Caco-2 (cell line): Measurements from ENCODE around the gene EMC10. TPM values are rescaled to one million over a fixed set of nuclear protein-coding genes. Genes with fewer than 3 reads are reported as not detected.

Source experiments
- BruUV-seq: library from RNA; stranded (reverse); fragments of 400-500 nt; replicated peaks from 2 replicates; lab custom pipeline; 2021; lab: Mats Ljungman, UMichigan
- CTCF ChIA-PET: fragments of 300-600 bp; sonication (Branson Sonifier 250); formaldehyde crosslinking; loops from one replicate; lab custom pipeline; 2022; ENCODE audit warnings: antibody characterized with exemption; lab: Charles Lee
- POLR2A ChIA-PET: fragments of 300-600 bp; sonication (Branson Sonifier 250); formaldehyde crosslinking; loops from one replicate; lab custom pipeline; 2022; ENCODE audit warnings: antibody characterized with exemption; lab: Charles Lee
- DNase-seq, 2 experiments: peaks; one replicate each; pipeline versions ENCODE4 v3.0.0 to v3.0.0-alpha.2; 2020 to 2022
- H3K27me3 ChIP-seq: replicated peaks from 2 replicates; pipeline ENCODE4 v1.6.0; 2011; ENCODE audit warnings: low read length; ENCODE audit not compliant: control insufficient read depth, insufficient read depth
- H3K36me3 ChIP-seq: 2 replicates; pipeline ENCODE4 v1.5.1; 2011; ENCODE audit warnings: low read length; ENCODE audit not compliant: control insufficient read depth, insufficient read depth
- H3K4me1 ChIP-seq: fragments of 250-450 bp; sonication (Bioruptor Pico); 2 replicates; pipeline ENCODE4 v1.5.1; 2020; ENCODE audit warnings: mild to moderate bottlenecking
- H3K4me3 ChIP-seq: 2 replicates; pipeline ENCODE4 v1.5.1; 2011; ENCODE audit warnings: low read depth, mild to moderate bottlenecking, control low read depth, low read length
- H3K9me3 ChIP-seq: fragments of 250-450 bp; sonication (Bioruptor Pico); 2 replicates; pipeline ENCODE4 v1.5.1; 2020; ENCODE audit warnings: mild to moderate bottlenecking, moderate library complexity
- H3K27ac Mint-ChIP-seq: one replicate; pipeline ENCODE4 v1.8.0; 2022; ENCODE audit warnings: mixed read lengths; ENCODE audit not compliant: unreplicated experiment
- H3K27me3 Mint-ChIP-seq: one replicate; pipeline ENCODE4 v1.8.0; 2022; ENCODE audit warnings: mixed read lengths; ENCODE audit not compliant: insufficient read depth, unreplicated experiment
- H3K36me3 Mint-ChIP-seq: one replicate; pipeline ENCODE4 v1.8.0; 2022; ENCODE audit warnings: mild to moderate bottlenecking, mixed read lengths; ENCODE audit not compliant: insufficient read depth, unreplicated experiment
- H3K4me1 Mint-ChIP-seq: one replicate; pipeline ENCODE4 v1.8.0; 2022; ENCODE audit warnings: low read depth, mixed read lengths; ENCODE audit not compliant: unreplicated experiment
- H3K4me3 Mint-ChIP-seq: one replicate; pipeline ENCODE4 v1.8.0; 2022; ENCODE audit warnings: mild to moderate bottlenecking, moderate library complexity, mixed read lengths; ENCODE audit not compliant: unreplicated experiment
- H3K9me3 Mint-ChIP-seq: one replicate; pipeline ENCODE4 v1.8.0; 2022; ENCODE audit warnings: mixed read lengths; ENCODE audit not compliant: unreplicated experiment
- CTCF ChIP-seq, 2 experiments: fragments of 200-600 bp in 1 of 2; IDR thresholded peaks; 1 replicate in 1 of 2; 2 replicates in 1 of 2; pipeline versions ENCODE4 v1.5.1 to v1.8.0; 2011 to 2022; ENCODE audit warnings: antibody characterized with exemption in 1 of 2, control low read depth in 1 of 2, inconsistent platforms in 1 of 2, low read depth in 1 of 2, low read length in 1 of 2, mild to moderate bottlenecking in 1 of 2, moderate library complexity in 1 of 2; ENCODE audit not compliant: insufficient read depth in 1 of 2, severe bottlenecking in 1 of 2, unreplicated experiment in 1 of 2
- intact Hi-C: fragments of 100-400 bp; cut with micrococcal nuclease; formaldehyde crosslinking; loops from one replicate; pipeline ENCODE4 v1.10.0; 2022; ENCODE audit not compliant: unreplicated experiment
- total RNA-seq: library from RNA; stranded (reverse); gene quantifications from 2 replicates; pipeline ENCODE4 v1.2.3, GENCODE V29; 2022

EMC10 gene
- total RNA-seq, 1 experiment from 2014 or later: 42.9 TPM

GRCh38 chr19:50507376-50507775, 31.1 kb downstream of the EMC10 start:
- Histone ChIP-seq H3K4me1 (peaks cover 4% of the 10 kb centered on the region; the same call in 1 of the 2 replicates), H3K36me3 (no peaks in the 10 kb centered on the region), H3K27me3 (no peaks in the 10 kb centered on the region), H3K9me3 (no peaks in the 10 kb centered on the region), H3K4me3 (no peak overlapping the region)
- Mint-ChIP-seq H3K4me1 (peaks cover 7% of the 10 kb centered on the region), H3K27me3 (no peaks in the 10 kb centered on the region), H3K9me3 (no peaks in the 10 kb centered on the region), H3K4me3 (no peak overlapping the region), H3K27ac (no peak overlapping the region), H3K36me3 (peaks cover 12% of the 10 kb centered on the region)
- ChIA-PET POLR2A (no interaction called here), CTCF (no interaction called here)
- intact Hi-C loops: no loop called here
- BruUV-seq: no TSS peak
- DNase-seq: no peak
- no peak for TF ChIP-seq CTCF (IDR thresholded peaks at IDR 0.05; ENCODE audit: insufficient read depth in 1 of 2, low read depth in 1 of 2, low read length in 1 of 2, severe bottlenecking in 1 of 2, unreplicated experiment in 1 of 2)

- Histone ChIP-seq H3K27me3 (no peaks in the 10 kb centered on the region), H3K4me3 (no peak overlapping the region), H3K9me3 (no peaks in the 10 kb centered on the region), H3K36me3 (no peaks in the 10 kb centered on the region), H3K4me1 (peaks cover 4% of the 10 kb centered on the region; the same call in 1 of the 2 replicates)
- H3K27me3 Mint-ChIP-seq: no peaks in the 10 kb centered on the region
- CTCF ChIA-PET: interaction anchor here (0.9 kb wide), 1 partner anchor 140 kb away, joined by 8 read pairs; no protein-coding TSS in a partner anchor
- H3K4me3 Mint-ChIP-seq: peak overlapping the region; percentile 55
- no peaks in the 10 kb centered on the region for H3K9me3 Mint-ChIP-seq
- BruUV-seq: no TSS peak
- intact Hi-C loops: no loop called here
- no peak for TF ChIP-seq CTCF (IDR thresholded peaks at IDR 0.05; ENCODE audit: insufficient read depth in 1 of 2, low read depth in 1 of 2, low read length in 1 of 2, severe bottlenecking in 1 of 2, unreplicated experiment in 1 of 2)
- peaks cover 7% of the 10 kb centered on the region for H3K4me1 Mint-ChIP-seq
- POLR2A ChIA-PET: no interaction called here
- DNase-seq: no peak
- H3K36me3 Mint-ChIP-seq: peaks cover 12% of the 10 kb centered on the region
- H3K27ac Mint-ChIP-seq: peak overlapping the region; percentile 77
Measured at GRCh38 chr19:50508843-50509190, 32.5 kb downstream of the EMC10 start.

- intact Hi-C loops: no loop called here
- Mint-ChIP-seq H3K27me3 (no peaks in the 10 kb centered on the region), H3K9me3 (no peaks in the 10 kb centered on the region), H3K4me1 (peaks cover 7% of the 10 kb centered on the region), H3K4me3 (peak overlapping the region; percentile 55), H3K27ac (peak overlapping the region; percentile 77), H3K36me3 (peaks cover 12% of the 10 kb centered on the region)
- TF ChIP-seq CTCF (IDR thresholded peaks at IDR 0.05; ENCODE audit: insufficient read depth in 1 of 2, low read depth in 1 of 2, low read length in 1 of 2, severe bottlenecking in 1 of 2, unreplicated experiment in 1 of 2): no peak
- H3K27me3 ChIP-seq: no peaks in the 10 kb centered on the region
- no peaks in the 10 kb centered on the region for H3K36me3 ChIP-seq
- CTCF ChIA-PET: no interaction called here
- DNase-seq: no peak
- BruUV-seq: no TSS peak
- POLR2A ChIA-PET: no interaction called here
- peaks cover 4% of the 10 kb centered on the region; the same call in 1 of the 2 replicates for H3K4me1 ChIP-seq
- H3K4me3 ChIP-seq: no peak overlapping the region
- H3K9me3 ChIP-seq: no peaks in the 10 kb centered on the region
Measured at GRCh38 chr19:50509366-50509765, 33.1 kb downstream of the EMC10 start.
